ENCODE data around the gene CALML5. TPM values are rescaled to one million over a fixed set of nuclear protein-coding genes. Genes with fewer than 3 reads are reported as not detected.

Gene CALML5
- total and polyA plus RNA-seq, 8 donors = not detected

DNA sequence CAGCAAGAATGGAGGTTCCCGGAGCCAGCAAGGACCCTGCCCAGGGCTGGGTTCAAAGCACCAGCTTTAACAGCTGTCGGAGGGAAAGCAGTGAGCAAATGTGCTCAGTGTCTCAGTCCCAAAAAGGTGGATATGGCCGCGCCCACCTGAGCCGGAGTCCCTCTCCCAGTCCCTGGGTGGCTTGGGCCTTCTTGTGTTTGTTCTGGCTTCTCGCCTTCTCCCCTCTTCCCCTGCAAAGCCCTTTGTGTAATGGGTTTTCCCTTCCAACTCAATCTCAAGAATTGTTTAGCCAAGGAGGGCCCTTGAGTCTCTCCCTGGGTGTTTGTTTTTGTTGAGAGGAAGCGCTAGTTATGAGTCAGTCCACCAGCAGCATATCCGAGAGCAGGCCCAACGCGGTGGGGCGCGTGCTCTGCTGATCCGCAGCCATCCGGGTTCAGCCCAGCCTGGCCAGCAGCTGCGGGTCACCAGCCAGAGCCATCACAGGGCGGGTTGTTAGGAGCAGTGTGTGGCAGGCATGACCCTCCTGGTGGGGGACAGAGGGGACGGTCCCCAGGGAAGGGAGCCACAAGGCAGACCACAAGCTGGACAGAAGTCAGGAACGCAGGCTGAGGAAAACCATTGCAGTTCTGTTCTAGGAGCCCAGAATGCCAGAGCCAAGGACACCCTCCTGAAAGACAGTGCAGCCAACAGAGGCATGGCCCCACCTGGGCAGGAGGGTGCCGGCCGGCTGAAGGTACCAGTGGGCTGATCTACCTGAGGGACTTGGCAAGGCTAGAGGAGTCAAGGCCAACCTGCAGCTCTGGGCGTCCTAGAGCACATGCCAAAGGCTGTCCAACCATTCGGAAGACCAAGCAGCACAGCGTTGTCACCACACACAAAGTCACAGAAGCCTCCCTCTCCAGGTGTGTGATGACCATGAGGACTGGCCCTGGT, 46.7 kb upstream of the CALML5 start:
- Histone ChIP-seq H3K27ac (peak overlapping the region in 3 of 4 donors; percentile 77 to 92 (median 89)), H3K36me3 (no peaks in the 10 kb centered on the region), H3K4me1 (peaks cover 27 to 38% (median 29%) of the 10 kb centered on the region in 3 donors), H3K9me3 (no peaks in the 10 kb centered on the region), H3K27me3 (no peaks in the 10 kb centered on the region), H3K4me3 (no peak overlapping the region)
- DNase-seq = peak in 1 of 6 donors; percentile 55
- peak; percentile 1 to 17 (median 9) for ATAC-seq
- TF ChIP-seq, protein P1, sequence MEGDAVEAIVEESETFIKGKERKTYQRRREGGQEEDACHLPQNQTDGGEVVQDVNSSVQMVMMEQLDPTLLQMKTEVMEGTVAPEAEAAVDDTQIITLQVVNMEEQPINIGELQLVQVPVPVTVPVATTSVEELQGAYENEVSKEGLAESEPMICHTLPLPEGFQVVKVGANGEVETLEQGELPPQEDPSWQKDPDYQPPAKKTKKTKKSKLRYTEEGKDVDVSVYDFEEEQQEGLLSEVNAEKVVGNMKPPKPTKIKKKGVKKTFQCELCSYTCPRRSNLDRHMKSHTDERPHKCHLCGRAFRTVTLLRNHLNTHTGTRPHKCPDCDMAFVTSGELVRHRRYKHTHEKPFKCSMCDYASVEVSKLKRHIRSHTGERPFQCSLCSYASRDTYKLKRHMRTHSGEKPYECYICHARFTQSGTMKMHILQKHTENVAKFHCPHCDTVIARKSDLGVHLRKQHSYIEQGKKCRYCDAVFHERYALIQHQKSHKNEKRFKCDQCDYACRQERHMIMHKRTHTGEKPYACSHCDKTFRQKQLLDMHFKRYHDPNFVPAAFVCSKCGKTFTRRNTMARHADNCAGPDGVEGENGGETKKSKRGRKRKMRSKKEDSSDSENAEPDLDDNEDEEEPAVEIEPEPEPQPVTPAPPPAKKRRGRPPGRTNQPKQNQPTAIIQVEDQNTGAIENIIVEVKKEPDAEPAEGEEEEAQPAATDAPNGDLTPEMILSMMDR (IDR thresholded peaks at IDR 0.05) = no peak
- no peak for FAIRE-seq
- 80 to 82% methylated on average over 23 of the region's 23 CpGs for WGBS, 2 donors
- intact Hi-C loops (cut with DNase I) = no loop called here

- H3K27ac ChIP-seq = peak overlapping the region in 2 of 4 donors; percentile 57 to 63
- no peaks in the 10 kb centered on the region for H3K36me3 ChIP-seq
- WGBS, 2 donors = 94 to 97% methylated on average over 2 of the region's 2 CpGs
- TF ChIP-seq, protein P1 (IDR thresholded peaks at IDR 0.05) = no peak
- DNase-seq = peak in 1 of 6 donors; percentile 11
- H3K4me3 ChIP-seq = no peak overlapping the region
- ATAC-seq = no peak
- intact Hi-C loops (cut with DNase I) = no loop called here
- H3K27me3 ChIP-seq = no peaks in the 10 kb centered on the region
- no peak for FAIRE-seq
- H3K9me3 ChIP-seq = no peaks in the 10 kb centered on the region
- peaks cover 27 to 38% (median 29%) of the 10 kb centered on the region in 3 donors for H3K4me1 ChIP-seq
Measured at GRCh38 chr10:5545426-5545777, 46.0 kb upstream of the CALML5 start.

GRCh38 chr10:5545011-5545410, 45.6 kb upstream of the CALML5 start:
- no peak for ATAC-seq
- H3K27ac ChIP-seq = peak overlapping the region in 3 of 4 donors; percentile 22 to 63 (median 57)
- WGBS, 2 donors = 75 to 83% methylated on average over 1 of the region's 1 CpG

GRCh38 chr10:5544216-5544805, 44.9 kb upstream of the CALML5 start:
- ATAC-seq = peak; percentile 7 to 24 (median 13)
- H3K27me3 ChIP-seq = no peaks in the 10 kb centered on the region
- H3K9me3 ChIP-seq = no peaks in the 10 kb centered on the region
- H3K27ac ChIP-seq = peak overlapping the region in 3 of 4 donors; percentile 37 to 63 (median 57)
- intact Hi-C loops (cut with DNase I) = no loop called here
- TF ChIP-seq, protein P1 (IDR thresholded peaks at IDR 0.05) = no peak
- peaks cover 27 to 38% (median 29%) of the 10 kb centered on the region in 3 donors for H3K4me1 ChIP-seq
- DNase-seq = no peak
- no peak overlapping the region for H3K4me3 ChIP-seq
- 17 to 20% methylated on average over 6 of the region's 6 CpGs for WGBS, 2 donors
- no peaks in the 10 kb centered on the region for H3K36me3 ChIP-seq
- no peak for FAIRE-seq

More at GRCh38 chr10:5545011-5545410, 45.6 kb upstream of the CALML5 start:
- Histone ChIP-seq H3K4me3 (no peak overlapping the region), H3K9me3 (no peaks in the 10 kb centered on the region), H3K27me3 (no peaks in the 10 kb centered on the region), H3K36me3 (no peaks in the 10 kb centered on the region), H3K4me1 (peaks cover 27 to 38% (median 29%) of the 10 kb centered on the region in 3 donors)
- peak in 2 of 6 donors; percentile 17 to 40 for DNase-seq
- intact Hi-C loops (cut with DNase I) = no loop called here
- TF ChIP-seq, protein P1 (IDR thresholded peaks at IDR 0.05) = no peak
- FAIRE-seq = no peak

All from pancreas (tissue), 10 donors.